Progenitor cell of endocrine pancreas (in vitro differentiated cells): ENCODE data around the gene HSD17B8. TPM values are rescaled to one million over a fixed set of nuclear protein-coding genes. Genes with fewer than 3 reads are reported as not detected.

Experiments
- DNase-seq: peaks from one replicate; pipeline ENCODE4 v3.0.0; 2021; ENCODE audit warnings: low spot score; ENCODE audit not compliant: unreplicated experiment
- H3K27ac Mint-ChIP-seq: 2 replicates; pipeline ENCODE4 v1.8.0; 2021; ENCODE audit warnings: mild to moderate bottlenecking, moderate library complexity, mixed read lengths
- H3K27me3 Mint-ChIP-seq: 2 replicates; pipeline ENCODE4 v1.8.0; 2021; ENCODE audit warnings: mixed read lengths
- H3K36me3 Mint-ChIP-seq: 2 replicates; pipeline ENCODE4 v1.8.0; 2022; ENCODE audit warnings: mixed read lengths; ENCODE audit not compliant: insufficient read depth
- H3K4me1 Mint-ChIP-seq: 2 replicates; pipeline ENCODE4 v1.8.0; 2021; ENCODE audit warnings: low read depth, mixed read lengths
- H3K4me3 Mint-ChIP-seq: 2 replicates; pipeline ENCODE4 v1.8.0; 2021; ENCODE audit warnings: low read depth, mild to moderate bottlenecking, moderate library complexity, mixed read lengths
- H3K9me3 Mint-ChIP-seq: 2 replicates; pipeline ENCODE4 v1.8.0; 2021; ENCODE audit warnings: low read depth, mixed read lengths
- total RNA-seq: library from RNA; stranded (reverse); gene quantifications from 2 replicates; pipeline ENCODE4 v1.2.1, GENCODE V29; 2021
- TF ChIP-seq, protein P1 (sequence below): fragments of 200-600 bp; sonication (generic); IDR thresholded peaks from one replicate; pipeline ENCODE4 v1.5.0; 2021; ENCODE audit warnings: antibody characterized with exemption, mild to moderate bottlenecking; ENCODE audit not compliant: unreplicated experiment

The HSD17B8 gene
- total RNA-seq, 1 donor from 2014 or later: 9.2 TPM

DNA sequence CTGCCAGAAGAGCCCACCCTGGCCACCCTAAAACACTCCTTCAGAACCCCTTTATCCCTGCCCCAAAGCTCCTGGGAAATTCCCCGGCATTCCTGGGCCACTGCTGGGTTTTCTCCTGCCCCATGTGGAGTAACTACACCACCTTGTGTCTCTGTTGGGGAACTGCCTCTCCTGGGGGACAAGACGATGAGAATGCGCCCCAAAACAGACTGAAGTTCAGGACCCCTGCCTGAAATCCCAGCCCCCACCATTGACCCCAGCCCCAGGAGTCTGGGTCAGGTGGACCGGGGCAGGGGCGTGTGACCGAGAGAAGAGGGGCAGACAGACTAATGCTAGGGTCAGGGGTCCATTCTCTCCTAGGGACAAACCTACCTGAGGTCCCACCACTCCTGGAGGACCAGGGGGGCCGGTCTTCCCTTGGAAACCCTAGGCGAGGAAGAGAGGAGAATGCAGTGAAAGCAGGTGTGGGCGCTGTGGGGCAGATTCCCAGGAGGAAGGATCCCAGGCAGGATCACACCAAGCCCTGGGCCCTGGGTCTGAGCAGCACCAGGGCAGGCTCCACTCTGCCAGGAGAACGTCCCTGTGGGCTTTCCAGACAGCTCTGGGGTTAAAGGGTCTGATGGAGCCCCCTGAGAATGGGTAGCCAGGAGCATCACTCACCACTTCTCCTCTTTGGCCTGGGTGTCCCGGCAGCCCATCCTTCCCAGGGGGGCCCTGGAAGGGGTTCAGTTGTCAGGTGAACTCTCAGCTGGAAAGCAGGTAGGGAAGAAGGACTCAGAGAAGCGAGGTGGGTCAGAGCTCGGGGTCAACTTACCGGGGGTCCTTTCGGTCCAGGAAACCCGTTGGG lies 31.5 kb upstream of the HSD17B8 start:
- no peak overlapping the region for H3K4me3 Mint-ChIP-seq
- no peak for DNase-seq
- H3K27me3 Mint-ChIP-seq: peaks cover 22% of the 10 kb centered on the region
- H3K36me3 Mint-ChIP-seq: no peaks in the 10 kb centered on the region
- H3K4me1 Mint-ChIP-seq: peaks cover 1% of the 10 kb centered on the region
- H3K9me3 Mint-ChIP-seq: no peaks in the 10 kb centered on the region
- TF ChIP-seq, protein P1, sequence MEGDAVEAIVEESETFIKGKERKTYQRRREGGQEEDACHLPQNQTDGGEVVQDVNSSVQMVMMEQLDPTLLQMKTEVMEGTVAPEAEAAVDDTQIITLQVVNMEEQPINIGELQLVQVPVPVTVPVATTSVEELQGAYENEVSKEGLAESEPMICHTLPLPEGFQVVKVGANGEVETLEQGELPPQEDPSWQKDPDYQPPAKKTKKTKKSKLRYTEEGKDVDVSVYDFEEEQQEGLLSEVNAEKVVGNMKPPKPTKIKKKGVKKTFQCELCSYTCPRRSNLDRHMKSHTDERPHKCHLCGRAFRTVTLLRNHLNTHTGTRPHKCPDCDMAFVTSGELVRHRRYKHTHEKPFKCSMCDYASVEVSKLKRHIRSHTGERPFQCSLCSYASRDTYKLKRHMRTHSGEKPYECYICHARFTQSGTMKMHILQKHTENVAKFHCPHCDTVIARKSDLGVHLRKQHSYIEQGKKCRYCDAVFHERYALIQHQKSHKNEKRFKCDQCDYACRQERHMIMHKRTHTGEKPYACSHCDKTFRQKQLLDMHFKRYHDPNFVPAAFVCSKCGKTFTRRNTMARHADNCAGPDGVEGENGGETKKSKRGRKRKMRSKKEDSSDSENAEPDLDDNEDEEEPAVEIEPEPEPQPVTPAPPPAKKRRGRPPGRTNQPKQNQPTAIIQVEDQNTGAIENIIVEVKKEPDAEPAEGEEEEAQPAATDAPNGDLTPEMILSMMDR: peak; percentile 61
- H3K27ac Mint-ChIP-seq: peak overlapping the region; percentile 62

DNA sequence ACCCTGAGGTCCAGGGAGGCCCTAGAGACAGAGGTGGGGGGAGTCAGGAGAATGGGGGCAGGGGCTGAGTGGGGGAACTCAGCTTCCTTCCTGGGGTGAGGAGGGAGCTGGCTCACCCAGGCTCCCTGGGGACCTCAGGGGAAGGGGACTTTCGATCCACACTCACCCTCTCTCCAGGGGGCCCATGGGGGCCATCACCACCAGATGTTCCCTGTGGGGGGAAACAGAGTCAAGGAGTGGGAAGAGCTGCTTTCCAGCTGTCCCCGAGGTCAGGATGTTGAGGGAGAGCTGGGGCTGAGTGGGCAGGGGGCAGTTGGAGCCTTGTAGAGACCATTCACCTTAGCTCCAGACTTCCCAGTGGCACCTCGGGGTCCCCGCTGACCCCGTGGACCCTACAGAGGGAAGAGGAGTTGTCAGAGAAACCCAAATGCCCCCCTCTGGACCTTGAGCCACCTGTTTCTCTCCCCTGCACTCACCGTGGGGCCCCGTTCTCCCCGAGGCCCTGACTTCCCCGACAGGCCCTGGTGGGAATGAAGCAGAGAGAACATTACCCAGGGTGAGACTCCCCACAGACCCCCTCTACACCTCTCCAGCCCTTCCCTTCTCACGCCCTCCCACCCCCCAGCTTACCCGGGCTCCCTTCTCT lies 30.8 kb upstream of the HSD17B8 start:
- Mint-ChIP-seq H3K36me3 (no peaks in the 10 kb centered on the region), H3K27ac (no peak overlapping the region), H3K27me3 (peaks cover 22% of the 10 kb centered on the region), H3K9me3 (no peaks in the 10 kb centered on the region), H3K4me3 (no peak overlapping the region), H3K4me1 (peaks cover 1% of the 10 kb centered on the region)
- DNase-seq: no peak
- TF ChIP-seq, protein P1: no peak

DNA sequence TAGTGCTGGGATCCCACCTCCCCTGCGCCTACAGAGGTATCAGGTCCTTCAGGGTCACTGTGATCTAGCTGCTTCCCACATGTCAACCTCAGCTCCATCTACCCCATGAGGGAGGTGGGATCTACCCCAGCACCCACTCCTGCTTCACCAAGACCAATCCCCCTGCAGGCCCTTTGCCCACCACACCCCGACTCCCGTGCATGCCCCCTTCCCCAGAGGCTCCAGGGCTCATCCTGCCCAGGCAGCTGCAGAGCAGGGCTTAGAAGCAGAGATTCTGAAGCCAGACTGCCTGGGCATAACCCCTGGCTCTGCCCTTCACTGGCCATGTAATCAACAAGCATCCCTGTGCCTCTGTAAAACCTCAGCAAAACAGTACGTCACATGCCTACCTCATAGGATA lies 29.7 kb upstream of the HSD17B8 start:
- Mint-ChIP-seq H3K36me3 (no peaks in the 10 kb centered on the region), H3K27ac (no peak overlapping the region), H3K27me3 (peaks cover 21% of the 10 kb centered on the region), H3K4me1 (peaks cover 1% of the 10 kb centered on the region), H3K4me3 (no peak overlapping the region), H3K9me3 (no peaks in the 10 kb centered on the region)
- TF ChIP-seq, protein P1: no peak
- no peak for DNase-seq

DNA sequence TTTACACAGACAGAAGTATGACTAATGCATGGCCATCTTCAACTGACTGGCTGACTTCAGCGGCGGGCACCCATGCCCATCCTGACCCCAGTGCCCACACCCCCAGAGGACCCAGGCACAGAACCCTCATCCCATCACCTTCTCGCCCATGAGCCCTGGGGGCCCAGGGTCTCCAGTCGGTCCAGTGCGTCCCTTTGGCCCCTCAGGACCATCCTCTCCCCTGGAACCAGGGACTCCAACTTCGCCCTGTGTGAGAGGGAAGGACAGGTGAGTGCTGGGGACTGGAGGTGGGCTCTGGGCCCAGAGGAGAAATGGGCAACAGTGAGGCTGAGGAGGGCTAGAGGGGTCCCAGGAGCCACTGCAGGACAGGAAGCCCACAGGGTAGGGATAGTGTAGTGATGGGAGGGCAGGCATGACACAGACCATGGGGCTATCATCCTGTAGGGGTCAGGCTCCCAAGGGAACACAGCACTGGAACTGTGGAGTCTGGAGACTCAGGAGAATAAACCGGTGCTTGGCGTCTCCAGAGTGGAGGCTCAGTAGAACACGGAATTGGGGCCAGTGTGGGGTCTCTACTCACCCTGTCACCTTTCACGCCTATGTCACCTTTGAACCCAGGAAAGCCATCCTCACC lies 28.9 kb upstream of the HSD17B8 start:
- Mint-ChIP-seq H3K4me3 (no peak overlapping the region), H3K36me3 (no peaks in the 10 kb centered on the region), H3K4me1 (peaks cover 1% of the 10 kb centered on the region), H3K27me3 (peaks cover 25% of the 10 kb centered on the region), H3K27ac (no peak overlapping the region), H3K9me3 (no peaks in the 10 kb centered on the region)
- TF ChIP-seq, protein P1: no peak
- no peak for DNase-seq

DNA sequence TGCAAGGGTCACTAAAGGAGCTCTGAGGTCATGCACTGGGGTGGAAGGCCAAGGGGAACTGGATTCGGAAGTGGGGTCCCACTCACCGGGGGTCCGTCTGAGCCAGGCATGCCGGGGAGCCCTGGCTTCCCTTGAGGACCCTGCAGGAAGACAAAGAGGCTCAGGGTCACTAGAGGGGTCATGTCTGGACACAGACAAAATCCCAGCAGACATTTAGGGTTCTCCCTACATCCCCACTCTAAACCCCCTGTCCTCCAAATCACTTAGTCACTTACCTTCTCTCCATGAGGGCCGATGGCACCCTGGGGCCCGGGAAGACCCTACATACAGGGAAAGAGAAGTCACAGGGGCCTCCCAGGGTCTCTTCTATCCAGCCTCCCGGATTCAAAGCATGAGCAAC lies 27.5 kb upstream of the HSD17B8 start:
- H3K27me3 Mint-ChIP-seq: peaks cover 25% of the 10 kb centered on the region
- H3K36me3 Mint-ChIP-seq: no peaks in the 10 kb centered on the region
- TF ChIP-seq, protein P1: no peak
- no peak for DNase-seq
- H3K4me3 Mint-ChIP-seq: no peak overlapping the region
- no peaks in the 10 kb centered on the region for H3K9me3 Mint-ChIP-seq
- H3K27ac Mint-ChIP-seq: no peak overlapping the region
- peaks cover 1% of the 10 kb centered on the region for H3K4me1 Mint-ChIP-seq
